HEK293T (cell line): ENCODE data around the gene MPEG1.

ENCODE experiments used
- ELF4 ChIP-seq: fragments of 450-650 bp; IDR thresholded peaks from 2 replicates; pipeline ENCODE4 v1.6.1; 2017; ENCODE audit warnings: antibody characterized with exemption
- FOXA1 ChIP-seq: fragments of 450-650 bp; IDR thresholded peaks from 2 replicates; pipeline ENCODE4 v1.6.1; 2016; ENCODE audit warnings: mild to moderate bottlenecking
- FOXK2 ChIP-seq: fragments of 450-650 bp; IDR thresholded peaks from 2 replicates; pipeline ENCODE4 v1.6.1; 2016; ENCODE audit warnings: mild to moderate bottlenecking
- FOXM1 ChIP-seq: fragments of 450-650 bp; IDR thresholded peaks from 2 replicates; pipeline ENCODE4 v1.6.1; 2017; ENCODE audit warnings: mild to moderate bottlenecking, borderline replicate concordance
- L3MBTL2 ChIP-seq: fragments of 450-650 bp; conservative IDR thresholded peaks from 2 replicates; pipeline ENCODE4 v1.6.1; 2016; ENCODE audit warnings: mild to moderate bottlenecking
- NFRKB ChIP-seq: fragments of 450-650 bp; IDR thresholded peaks from 2 replicates; pipeline ENCODE4 v1.6.1; 2016; ENCODE audit warnings: mild to moderate bottlenecking, moderate library complexity
- PKNOX1 ChIP-seq: fragments of 450-650 bp; IDR thresholded peaks from 2 replicates; pipeline ENCODE4 v1.6.1; 2016
- SP1 ChIP-seq: fragments of 450-650 bp; IDR thresholded peaks from 2 replicates; pipeline ENCODE4 v1.6.1; 2017
- TARDBP ChIP-seq: fragments of 450-650 bp; IDR thresholded peaks from 2 replicates; pipeline ENCODE4 v1.6.1; 2016
- ZNF384 ChIP-seq: fragments of 450-650 bp; IDR thresholded peaks from 2 replicates; pipeline ENCODE4 v1.6.1; 2016

- TF ChIP-seq FOXK2, result no peak
- TF ChIP-seq SP1, result no peak
- TF ChIP-seq TARDBP, result no peak
- TF ChIP-seq L3MBTL2, result no peak
- TF ChIP-seq FOXM1, result no peak
- TF ChIP-seq NFRKB, result no peak
- no peak for TF ChIP-seq ZNF384
- TF ChIP-seq FOXA1, result no peak
- TF ChIP-seq ELF4, result no peak
- TF ChIP-seq PKNOX1, result no peak
Measured at GRCh38 chr11:59212222-59212621, 505 bp downstream of the MPEG1 start.
